ENCODE measurements around the gene ZNF423.

DNA sequence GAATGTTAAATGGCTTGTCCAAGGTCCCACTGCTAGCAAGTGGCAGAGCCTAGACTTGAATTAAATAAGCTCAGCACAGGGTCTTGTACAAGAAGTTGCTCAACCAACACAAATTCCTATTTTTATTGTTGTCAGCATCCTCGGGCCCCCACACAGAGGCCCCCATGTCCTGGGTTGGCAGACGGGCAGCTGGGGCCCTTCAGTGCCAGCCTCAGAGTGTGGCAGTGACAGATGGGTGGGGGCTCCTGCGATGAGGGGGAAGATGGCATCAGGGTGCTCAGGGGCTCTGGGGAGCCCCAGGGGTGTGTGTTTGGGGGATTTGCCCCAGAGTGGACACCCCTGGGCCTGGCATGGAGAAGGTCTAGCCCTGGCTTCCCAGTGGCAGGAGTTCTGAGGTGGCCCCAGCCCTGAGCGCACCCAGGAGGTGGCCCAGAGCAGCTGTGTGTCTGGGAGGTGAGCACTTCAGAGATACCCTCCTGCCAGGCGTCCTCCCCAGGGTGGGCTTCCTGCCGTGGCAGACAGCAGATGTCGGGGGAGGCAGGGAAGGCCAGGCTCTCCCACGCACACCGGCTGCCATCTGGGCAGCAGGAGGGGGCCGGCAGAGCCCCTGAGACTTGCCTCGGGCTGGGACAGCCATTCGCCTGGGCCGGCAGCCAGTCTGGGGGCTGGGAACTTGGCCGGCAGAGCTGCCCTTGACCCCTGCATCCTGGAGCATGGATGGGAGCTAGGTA is 331.5 kb downstream of the ZNF423 start:
- no peak for TF ChIP-seq CTCF (IDR thresholded peaks at IDR 0.05)
- no peak for TF ChIP-seq POLR2A (IDR thresholded peaks at IDR 0.05)

Measured in Peyer's patch (tissue), 4 donors.